Measurements from ENCODE around the gene SCRN2.

Gene SCRN2

GRCh38 chr17:47838636-47839035 is 2.4 kb downstream of the SCRN2 start:
- TF ChIP-seq CTCF (IDR thresholded peaks at IDR 0.05; ENCODE audit: borderline replicate concordance, insufficient read depth, low read depth, low read length) = no peak

GRCh38 chr17:47837401-47838039 is 3.6 kb downstream of the SCRN2 start:
- no peak overlapping the region for H3K4me3 ChIP-seq (ENCODE audit: low read depth, low read length)
- no peak for TF ChIP-seq CTCF (IDR thresholded peaks at IDR 0.05; ENCODE audit: borderline replicate concordance, insufficient read depth, low read depth, low read length)

More at GRCh38 chr17:47838636-47839035, 2.4 kb downstream of the SCRN2 start:
- no peak overlapping the region for H3K4me3 ChIP-seq (ENCODE audit: low read depth, low read length)

- no peak for TF ChIP-seq CTCF (IDR thresholded peaks at IDR 0.05; ENCODE audit: borderline replicate concordance, insufficient read depth, low read depth, low read length)
- H3K4me3 ChIP-seq (ENCODE audit: low read depth, low read length) = no peak overlapping the region
Measured at GRCh38 chr17:47836601-47837000, 4.5 kb downstream of the SCRN2 start.

GRCh38 chr17:47834756-47835155 is 6.3 kb downstream of the SCRN2 start:
- no peak overlapping the region for H3K4me3 ChIP-seq (ENCODE audit: low read depth, low read length)
- TF ChIP-seq CTCF (IDR thresholded peaks at IDR 0.05; ENCODE audit: borderline replicate concordance, insufficient read depth, low read depth, low read length) = no peak

- H3K4me3 ChIP-seq (ENCODE audit: low read depth, low read length) = peak overlapping the region; percentile 65
- TF ChIP-seq CTCF (IDR thresholded peaks at IDR 0.05; ENCODE audit: borderline replicate concordance, insufficient read depth, low read depth, low read length) = no peak
Measured at GRCh38 chr17:47831934-47832327, 9.1 kb downstream of the SCRN2 start.

GRCh38 chr17:47831003-47831933 is 9.8 kb downstream of the SCRN2 start, which contains the start of the genes LRRC46 and MRPL10:
TSS of gene LRRC46 (plus strand) at chr17:47831670. CDS start at chr17:47831990, 320 bp downstream.
TSS of gene MRPL10 (minus strand) at chr17:47831541. CDS start at chr17:47831511, 30 bp downstream.
- H3K4me3 ChIP-seq (ENCODE audit: low read depth, low read length) = peak within 1 kb of the TSS; percentile 65
- TF ChIP-seq CTCF (IDR thresholded peaks at IDR 0.05; ENCODE audit: borderline replicate concordance, insufficient read depth, low read depth, low read length) = peak; percentile 21; the same call in 1 of the 2 replicates

Data from GM12875 (cell line).